HUES48 (cell line): ENCODE data around the gene SLC26A11.
"Not testable (repeated sequence)": the region's sequence is repeated elsewhere in the genome, so short reads cannot be mapped to it uniquely, and the experiment has no call there.

Source experiments
- H3K27ac ChIP-seq: one replicate; pipeline ENCODE4 v1.7.0; 2013; ENCODE audit warnings: low read depth, low read length, inconsistent platforms
- H3K27me3 ChIP-seq: 2 replicates; pipeline ENCODE4 v1.6.1; 2013; ENCODE audit warnings: mild to moderate bottlenecking, low read length; ENCODE audit not compliant: control insufficient read depth, insufficient read depth
- H3K36me3 ChIP-seq: 2 replicates; pipeline ENCODE4 v1.6.1; 2013; ENCODE audit warnings: low read length; ENCODE audit not compliant: control insufficient read depth, insufficient read depth
- H3K4me1 ChIP-seq: 2 replicates; pipeline ENCODE4 v1.6.1; 2013; ENCODE audit warnings: mild to moderate bottlenecking, low read length; ENCODE audit not compliant: control insufficient read depth, insufficient read depth
- H3K4me3 ChIP-seq: 2 replicates; pipeline ENCODE4 v1.5.1; 2013; ENCODE audit warnings: mild to moderate bottlenecking, low read depth, low read length
- H3K9ac ChIP-seq: 2 replicates; pipeline ENCODE4 v1.6.1; 2013; ENCODE audit warnings: mild to moderate bottlenecking, low read depth, low read length, moderate library complexity
- H3K9me3 ChIP-seq: 2 replicates; pipeline ENCODE4 v1.6.1; 2013; ENCODE audit warnings: low read length; ENCODE audit not compliant: control insufficient read depth, insufficient read depth

The SLC26A11 gene

GRCh38 chr17:80227666-80228065 is 7.4 kb downstream of the SLC26A11 start:
- peaks cover 4% of the 10 kb centered on the region; the same call in 1 of the 2 replicates for H3K9me3 ChIP-seq
- H3K36me3 ChIP-seq, result peaks cover 8% of the 10 kb centered on the region; the same call in 1 of the 2 replicates
- H3K27ac ChIP-seq, result no peak overlapping the region
- H3K27me3 ChIP-seq, result no peaks in the 10 kb centered on the region
- no peak overlapping the region for H3K4me3 ChIP-seq
- peaks cover 13% of the 10 kb centered on the region; the same call in 1 of the 2 replicates for H3K4me1 ChIP-seq
- H3K9ac ChIP-seq, result no peak overlapping the region

- H3K36me3 ChIP-seq, result peaks cover 3% of the 10 kb centered on the region; the same call in 1 of the 2 replicates
These were observed 8.2 kb downstream of the SLC26A11 start for GRCh38 chr17:80228477-80228876.

GRCh38 chr17:80229011-80229410 is 8.8 kb downstream of the SLC26A11 start:
- Histone ChIP-seq H3K4me1 (peaks cover 13% of the 10 kb centered on the region; the same call in 1 of the 2 replicates), H3K4me3 (no peak overlapping the region), H3K27me3 (no peaks in the 10 kb centered on the region), H3K27ac (no peak overlapping the region), H3K9me3 (peaks cover 5% of the 10 kb centered on the region; the same call in 1 of the 2 replicates), H3K36me3 (peaks cover 3% of the 10 kb centered on the region; the same call in 1 of the 2 replicates), H3K9ac (no peak overlapping the region)

More at GRCh38 chr17:80228477-80228876, 8.2 kb downstream of the SLC26A11 start:
- Histone ChIP-seq H3K9me3 (peaks cover 5% of the 10 kb centered on the region; the same call in 1 of the 2 replicates), H3K9ac (no peak overlapping the region), H3K4me3 (no peak overlapping the region), H3K27me3 (no peaks in the 10 kb centered on the region), H3K4me1 (peaks cover 13% of the 10 kb centered on the region; the same call in 1 of the 2 replicates), H3K27ac (no peak overlapping the region)

- H3K4me3 ChIP-seq, result no peak overlapping the region; the same call in 1 of the 2 replicates
- H3K4me1 ChIP-seq, result no peaks in the 10 kb centered on the region
- H3K27me3 ChIP-seq, result no peaks in the 10 kb centered on the region
- H3K27ac ChIP-seq, result no peak overlapping the region
- H3K9ac ChIP-seq, result no peak overlapping the region
- peaks cover 20% of the 10 kb centered on the region for H3K36me3 ChIP-seq
- peaks cover 5% of the 10 kb centered on the region; the same call in 1 of the 2 replicates for H3K9me3 ChIP-seq
These were observed 12.2 kb downstream of the SLC26A11 start for GRCh38 chr17:80232438-80232837.

- Histone ChIP-seq H3K27ac (no peak overlapping the region), H3K9me3 (peaks cover 5% of the 10 kb centered on the region; the same call in 1 of the 2 replicates), H3K36me3 (peaks cover 25% of the 10 kb centered on the region)
These were observed 13.0 kb downstream of the SLC26A11 start for GRCh38 chr17:80233202-80233601.

GRCh38 chr17:80236911-80237310 is 16.7 kb downstream of the SLC26A11 start:
- no peaks in the 10 kb centered on the region for H3K4me1 ChIP-seq
- peaks cover 5% of the 10 kb centered on the region; the same call in 1 of the 2 replicates for H3K9me3 ChIP-seq
- no peak overlapping the region for H3K4me3 ChIP-seq
- H3K9ac ChIP-seq, result no peak overlapping the region
- no peak overlapping the region for H3K27ac ChIP-seq
- H3K27me3 ChIP-seq, result no peaks in the 10 kb centered on the region
- H3K36me3 ChIP-seq, result peaks cover 30% of the 10 kb centered on the region

More at GRCh38 chr17:80233202-80233601, 13.0 kb downstream of the SLC26A11 start:
- Histone ChIP-seq H3K9ac (no peak overlapping the region), H3K4me1 (no peaks in the 10 kb centered on the region), H3K27me3 (no peaks in the 10 kb centered on the region), H3K4me3 (no peak overlapping the region)

GRCh38 chr17:80237386-80237785 is 17.2 kb downstream of the SLC26A11 start:
- H3K36me3 ChIP-seq, result peaks cover 30% of the 10 kb centered on the region
- H3K4me3 ChIP-seq, result no peak overlapping the region
- peaks cover 3% of the 10 kb centered on the region; the same call in 1 of the 2 replicates for H3K9me3 ChIP-seq
- no peak overlapping the region for H3K9ac ChIP-seq
- no peaks in the 10 kb centered on the region for H3K4me1 ChIP-seq
- no peaks in the 10 kb centered on the region for H3K27me3 ChIP-seq
- H3K27ac ChIP-seq, result no peak overlapping the region

GRCh38 chr17:80242505-80242904 is 22.3 kb downstream of the SLC26A11 start:
- no peaks in the 10 kb centered on the region for H3K4me1 ChIP-seq
- no peaks in the 10 kb centered on the region for H3K9me3 ChIP-seq
- H3K4me3 ChIP-seq, result no peak overlapping the region
- no peak overlapping the region for H3K27ac ChIP-seq
- H3K9ac ChIP-seq, result no peak overlapping the region
- peaks cover 34% of the 10 kb centered on the region for H3K36me3 ChIP-seq
- no peaks in the 10 kb centered on the region for H3K27me3 ChIP-seq

- Histone ChIP-seq H3K4me1 (no peaks in the 10 kb centered on the region), H3K36me3 (peaks cover 31% of the 10 kb centered on the region), H3K4me3 (no peak overlapping the region), H3K9me3 (no peaks in the 10 kb centered on the region), H3K9ac (no peak overlapping the region), H3K27ac (no peak overlapping the region), H3K27me3 (no peaks in the 10 kb centered on the region)
These were observed 23.6 kb downstream of the SLC26A11 start for GRCh38 chr17:80243526-80244433.

- not testable (repeated sequence) for H3K9ac ChIP-seq, H3K4me3 ChIP-seq, H3K4me1 ChIP-seq, H3K27me3 ChIP-seq, H3K9me3 ChIP-seq, H3K27ac ChIP-seq
- peaks cover 31% of the 10 kb centered on the region for H3K36me3 ChIP-seq
These were observed 24.2 kb downstream of the SLC26A11 start for GRCh38 chr17:80244448-80244847.
